Measurements from ENCODE around the gene CAD. TPM values are rescaled to one million over a fixed set of nuclear protein-coding genes. Genes with fewer than 3 reads are reported as not detected.

CAD gene
- total RNA-seq, 2 experiments from 2014 or later, result 125 to 127 TPM

GRCh38 chr2:27182346-27182745 lies 34.8 kb upstream of the CAD start:
- H3K4me3 Mint-ChIP-seq, result no peak overlapping the region
- ATAC-seq (no peak), DNase-seq (no peak)
- no peak overlapping the region for H3K27ac Mint-ChIP-seq
- H3K27me3 Mint-ChIP-seq, result peaks cover 27% of the 10 kb centered on the region
- intact Hi-C loops (cut with micrococcal nuclease), result no loop called here
- TF ChIP-seq CTCF (IDR thresholded peaks at IDR 0.05), result no peak
- H3K36me3 Mint-ChIP-seq (ENCODE audit: low read depth), result no peaks in the 10 kb centered on the region
- CTCF ChIA-PET, result interaction anchor here (1.0 to 1.5 kb wide), 3 partner anchors 9 to 49 kb away, joined by 3 to 6 read pairs (median 3); no protein-coding TSS in a partner anchor
- H3K4me1 Mint-ChIP-seq (ENCODE audit: low read depth), result no peaks in the 10 kb centered on the region
- H3K9me3 Mint-ChIP-seq, result no peaks in the 10 kb centered on the region
- POLR2A ChIA-PET, result no interaction called here

GRCh38 chr2:27184115-27184514 lies 33.1 kb upstream of the CAD start:
- H3K27me3 Mint-ChIP-seq, result peaks cover 22% of the 10 kb centered on the region
- DNase-seq, result no peak
- H3K4me3 Mint-ChIP-seq, result no peak overlapping the region
- TF ChIP-seq CTCF (IDR thresholded peaks at IDR 0.05), result no peak
- POLR2A ChIA-PET, result no interaction called here
- ATAC-seq, result no peak
- no peaks in the 10 kb centered on the region for H3K4me1 Mint-ChIP-seq (ENCODE audit: low read depth)
- no peaks in the 10 kb centered on the region for H3K36me3 Mint-ChIP-seq (ENCODE audit: low read depth)
- intact Hi-C loops (cut with micrococcal nuclease), result no loop called here
- no peaks in the 10 kb centered on the region for H3K9me3 Mint-ChIP-seq
- H3K27ac Mint-ChIP-seq, result no peak overlapping the region
- CTCF ChIA-PET, result interaction anchor here (0.9 to 2.2 kb wide), 4 partner anchors 11 to 222 kb away, joined by 3 to 9 read pairs (median 4); no protein-coding TSS in a partner anchor

GRCh38 chr2:27185331-27186026 lies 31.7 kb upstream of the CAD start:
- intact Hi-C loops (cut with micrococcal nuclease), result no loop called here
- DNase-seq (no peak), ATAC-seq (no peak)
- Mint-ChIP-seq H3K27ac (no peak overlapping the region), H3K36me3 (ENCODE audit: low read depth) (no peaks in the 10 kb centered on the region), H3K4me1 (ENCODE audit: low read depth) (no peaks in the 10 kb centered on the region), H3K27me3 (peaks cover 14% of the 10 kb centered on the region), H3K9me3 (no peaks in the 10 kb centered on the region), H3K4me3 (no peak overlapping the region)
- no peak for TF ChIP-seq CTCF (IDR thresholded peaks at IDR 0.05)
- POLR2A ChIA-PET, result interaction anchor here (0.7 kb wide), 1 partner anchor 34 kb away, joined by 3 read pairs; no protein-coding TSS in a partner anchor
- CTCF ChIA-PET, result interaction anchor here (1.1 to 2.2 kb wide), 2 partner anchors 16 to 86 kb away, joined by 4 to 5 read pairs; no protein-coding TSS in a partner anchor

GRCh38 chr2:27186613-27187345 lies 30.4 kb upstream of the CAD start:
- Mint-ChIP-seq H3K4me3 (no peak overlapping the region), H3K27me3 (peaks cover 5% of the 10 kb centered on the region), H3K9me3 (no peaks in the 10 kb centered on the region), H3K4me1 (ENCODE audit: low read depth) (no peaks in the 10 kb centered on the region), H3K27ac (no peak overlapping the region), H3K36me3 (ENCODE audit: low read depth) (no peaks in the 10 kb centered on the region)
- TF ChIP-seq CTCF (IDR thresholded peaks at IDR 0.05), result no peak
- intact Hi-C loops (cut with micrococcal nuclease), result no loop called here
- ChIA-PET POLR2A (interaction anchor here (1.0 kb wide), 1 partner anchor 8 kb away, joined by 3 read pairs; no protein-coding TSS in a partner anchor), CTCF (interaction anchor here (1.3 to 2.0 kb wide), 2 partner anchors 12 to 17 kb away, joined by 3 to 7 read pairs; no protein-coding TSS in a partner anchor)
- no peak for DNase-seq
- ATAC-seq, result no peak

GRCh38 chr2:27189989-27190388 lies 27.2 kb upstream of the CAD start:
- CTCF ChIA-PET, result no interaction called here
- no peaks in the 10 kb centered on the region for H3K4me1 Mint-ChIP-seq (ENCODE audit: low read depth)
- no peak overlapping the region for H3K27ac Mint-ChIP-seq
- POLR2A ChIA-PET, result no interaction called here
- intact Hi-C loops (cut with micrococcal nuclease), result no loop called here
- ATAC-seq (no peak), DNase-seq (no peak)
- H3K4me3 Mint-ChIP-seq, result no peak overlapping the region
- peaks cover 3% of the 10 kb centered on the region for H3K27me3 Mint-ChIP-seq
- H3K9me3 Mint-ChIP-seq, result no peaks in the 10 kb centered on the region
- no peak for TF ChIP-seq CTCF (IDR thresholded peaks at IDR 0.05)
- no peaks in the 10 kb centered on the region for H3K36me3 Mint-ChIP-seq (ENCODE audit: low read depth)
